DND-41 (cell line): Measurements from ENCODE around the gene ZBTB34.

Experiments
- EZH2 ChIP-seq: IDR thresholded peaks from 3 replicates; pipeline ENCODE4 v1.6.1; 2012; ENCODE audit warnings: borderline replicate concordance, low read depth, mild to moderate bottlenecking, moderate library complexity, low read length, inconsistent platforms; ENCODE audit not compliant: severe bottlenecking
- TF ChIP-seq, protein P1 (sequence below): IDR thresholded peaks from 2 replicates; pipeline ENCODE4 v1.5.1; 2012; ENCODE audit warnings: borderline replicate concordance, low read length, moderate library complexity, mild to moderate bottlenecking; ENCODE audit not compliant: poor library complexity, severe bottlenecking; ENCODE audit errors: extremely low read depth

DNA sequence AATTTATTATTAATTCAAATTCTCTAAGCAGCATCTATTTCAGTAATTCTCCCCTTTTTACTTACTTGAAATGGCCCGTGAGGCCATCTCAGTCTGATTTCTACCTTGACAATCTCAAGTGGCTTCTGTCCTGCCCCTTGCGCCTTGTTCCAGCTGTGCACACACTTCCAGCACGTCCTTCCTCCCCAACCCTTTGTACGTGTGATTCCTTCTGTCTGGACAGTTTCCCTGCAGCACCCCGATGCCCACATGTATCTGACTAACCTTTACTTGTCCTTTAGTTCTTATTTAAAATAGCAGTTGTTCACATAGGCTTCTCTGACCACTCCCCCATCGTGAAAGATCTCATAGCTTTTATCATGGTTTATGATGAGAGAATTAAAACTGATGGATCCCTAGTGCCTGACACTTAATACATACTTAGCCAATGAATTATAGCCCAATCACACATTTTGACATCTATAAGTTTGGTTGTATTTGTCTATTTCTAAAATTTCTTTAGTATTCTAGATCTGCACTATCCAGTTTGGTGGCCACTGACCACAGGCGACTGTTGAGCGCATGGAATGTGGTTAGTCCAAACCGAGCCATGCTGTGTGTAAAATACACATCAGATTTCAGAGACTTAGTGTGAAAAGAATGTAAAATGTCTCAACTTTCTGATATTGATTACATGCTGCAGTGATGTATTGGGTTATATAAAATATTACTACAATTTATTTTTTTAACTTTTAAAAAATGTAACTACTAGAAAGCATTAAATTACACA lies 14.3 kb downstream of the ZBTB34 start:
- TF ChIP-seq, protein P1, sequence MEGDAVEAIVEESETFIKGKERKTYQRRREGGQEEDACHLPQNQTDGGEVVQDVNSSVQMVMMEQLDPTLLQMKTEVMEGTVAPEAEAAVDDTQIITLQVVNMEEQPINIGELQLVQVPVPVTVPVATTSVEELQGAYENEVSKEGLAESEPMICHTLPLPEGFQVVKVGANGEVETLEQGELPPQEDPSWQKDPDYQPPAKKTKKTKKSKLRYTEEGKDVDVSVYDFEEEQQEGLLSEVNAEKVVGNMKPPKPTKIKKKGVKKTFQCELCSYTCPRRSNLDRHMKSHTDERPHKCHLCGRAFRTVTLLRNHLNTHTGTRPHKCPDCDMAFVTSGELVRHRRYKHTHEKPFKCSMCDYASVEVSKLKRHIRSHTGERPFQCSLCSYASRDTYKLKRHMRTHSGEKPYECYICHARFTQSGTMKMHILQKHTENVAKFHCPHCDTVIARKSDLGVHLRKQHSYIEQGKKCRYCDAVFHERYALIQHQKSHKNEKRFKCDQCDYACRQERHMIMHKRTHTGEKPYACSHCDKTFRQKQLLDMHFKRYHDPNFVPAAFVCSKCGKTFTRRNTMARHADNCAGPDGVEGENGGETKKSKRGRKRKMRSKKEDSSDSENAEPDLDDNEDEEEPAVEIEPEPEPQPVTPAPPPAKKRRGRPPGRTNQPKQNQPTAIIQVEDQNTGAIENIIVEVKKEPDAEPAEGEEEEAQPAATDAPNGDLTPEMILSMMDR = no peak
- TF ChIP-seq EZH2 = no peak
